T47D (cell line): ENCODE measurements around the gene ACTL6B.
"Not testable (repeated sequence)": the region's sequence is repeated elsewhere in the genome, so short reads cannot be mapped to it uniquely, and the experiment has no call there.

ENCODE experiments used
- DNase-seq, 2 experiments: peaks; one replicate each; pipeline versions ENCODE4 v3.0.0 to v3.0.0-alpha.2; 2011 to 2012; ENCODE audit warnings: low read depth in 1 of 2, low spot score in 1 of 2
- JUND ChIP-seq: IDR thresholded peaks from 2 replicates; pipeline ENCODE4 v1.6.1; 2012; ENCODE audit warnings: low read depth
- in situ Hi-C: cut with HindIII; loops from 2 replicates; pipeline ENCODE4 v1.10.0; 2016; ENCODE audit warnings: low sequenced_read_pairs, low pct_unique_long_range_greater_than_20kb

Gene ACTL6B

DNA sequence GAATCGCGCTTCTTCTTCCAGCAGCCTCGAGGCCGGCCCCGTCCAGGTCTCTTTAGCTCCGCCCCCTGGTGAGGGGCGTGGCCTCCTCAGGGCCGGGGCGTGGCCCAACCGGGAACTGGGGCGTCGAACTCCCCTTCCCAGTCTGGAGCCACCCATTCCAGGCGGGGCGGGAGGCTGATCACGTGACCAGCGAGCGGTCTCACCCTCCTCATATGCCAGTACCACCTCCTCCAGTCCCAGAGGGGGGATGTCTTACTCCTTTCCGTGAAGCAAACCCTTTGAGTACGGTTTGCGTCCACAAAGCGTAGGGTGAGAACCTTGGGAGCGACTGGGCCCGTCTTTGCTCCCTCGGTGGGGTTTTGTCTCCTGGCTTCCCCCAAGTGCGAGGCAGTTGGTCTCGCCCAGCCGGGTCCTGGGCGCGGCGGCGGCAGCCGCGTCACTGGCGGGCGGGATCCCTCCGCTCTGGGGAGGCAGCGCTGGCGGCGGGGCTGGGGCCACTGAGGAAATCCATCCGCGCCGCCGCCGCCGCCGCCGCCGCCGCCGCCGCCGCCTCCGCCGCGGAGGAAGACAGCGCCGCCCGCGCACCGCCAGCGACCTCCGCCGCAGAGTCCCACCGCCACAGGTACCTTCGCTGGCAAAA, 17.2 kb upstream of the ACTL6B start, which contains the start of gene GNB2:
TSS of gene GNB2 (plus strand) at position 439 of the 640 bp plus-strand sequence. CDS start 2,526 bp downstream, outside the sequence.
- TF ChIP-seq JUND = no peak
- peak; percentile 80 to 98 for DNase-seq
- in situ Hi-C loops = no loop called here

DNA sequence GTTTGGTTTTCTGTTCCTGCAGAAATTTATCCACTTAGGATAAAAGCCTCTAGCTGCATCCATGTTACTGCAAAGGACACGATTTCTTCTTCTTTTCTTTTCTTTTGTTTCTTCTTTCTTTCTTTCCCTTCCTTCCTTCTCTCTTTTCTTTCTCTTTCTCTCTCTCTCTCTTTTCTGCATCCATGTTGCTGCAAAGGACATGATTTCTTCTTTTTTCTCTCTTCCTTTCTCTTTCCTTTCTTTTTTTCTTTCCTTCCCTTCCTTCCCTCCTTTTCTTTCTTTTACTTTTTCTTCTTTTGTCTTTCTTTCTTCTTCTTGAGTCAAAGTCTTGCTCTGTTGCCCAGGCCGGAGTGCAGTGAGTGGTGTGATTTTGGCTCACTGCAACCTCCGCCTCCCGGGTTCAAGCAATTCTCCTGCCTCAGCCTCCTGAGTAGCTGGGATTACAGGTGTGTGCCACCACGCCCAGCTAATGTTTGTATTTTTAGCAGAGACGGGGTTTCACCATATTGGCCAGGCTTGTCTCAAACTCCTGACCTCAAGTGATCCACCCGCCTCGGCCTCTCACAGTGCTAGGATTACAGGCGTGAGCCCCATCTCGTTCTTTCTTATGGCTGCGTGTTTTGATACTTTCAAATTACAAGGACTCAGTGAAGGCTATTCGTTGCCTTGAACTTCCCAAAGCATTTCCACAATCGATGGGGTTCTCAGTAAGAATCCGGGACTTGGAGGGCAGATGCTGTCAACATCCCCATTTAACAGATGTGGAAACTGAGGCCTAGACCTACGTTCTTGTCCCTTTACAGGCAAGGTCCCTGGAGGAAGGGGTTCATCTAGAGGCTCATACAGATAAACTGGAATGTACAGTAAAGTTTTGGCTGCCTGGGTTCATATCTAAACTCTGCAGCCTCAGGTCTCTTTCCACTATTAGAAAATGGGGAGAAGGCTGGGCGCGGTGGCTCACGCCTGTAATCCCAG, 15.4 kb upstream of the ACTL6B start:
- in situ Hi-C loops = no loop called here
- TF ChIP-seq JUND = no peak
- DNase-seq = no peak

- in situ Hi-C loops = no loop called here
- no peak for DNase-seq
- no peak for TF ChIP-seq JUND
These were observed 13.8 kb upstream of the ACTL6B start for GRCh38 chr7:100670074-100670473.

- DNase-seq, in situ Hi-C loops: not testable (repeated sequence)
These were observed 12.9 kb upstream of the ACTL6B start for GRCh38 chr7:100669106-100669505.

DNA sequence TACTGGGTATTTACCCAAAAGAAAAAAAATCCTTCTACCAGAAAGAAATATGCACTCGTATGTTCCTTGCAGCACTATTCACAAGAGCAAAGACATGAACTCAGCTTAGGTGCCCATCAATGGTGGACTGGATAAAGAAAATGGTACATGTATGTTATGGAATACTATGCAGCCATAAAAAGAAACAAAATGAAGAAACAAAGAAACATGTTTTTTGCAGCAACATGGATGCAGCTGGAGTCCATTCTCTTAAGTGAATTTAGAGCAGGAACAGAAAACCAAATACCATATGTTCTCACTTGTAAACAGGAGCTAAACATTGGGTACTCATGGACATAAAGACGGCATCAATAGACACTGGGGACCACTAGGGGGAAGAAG, 11.8 kb upstream of the ACTL6B start:
- DNase-seq = no peak
- in situ Hi-C loops = no loop called here
- TF ChIP-seq JUND = no peak

- TF ChIP-seq JUND = no peak
- no peak for DNase-seq
- in situ Hi-C loops = no loop called here
These were observed 11.3 kb upstream of the ACTL6B start for GRCh38 chr7:100667331-100668068.

- in situ Hi-C loops = no loop called here
- DNase-seq = no peak
- TF ChIP-seq JUND = no peak
These were observed 9.0 kb upstream of the ACTL6B start for GRCh38 chr7:100665168-100665726.

GRCh38 chr7:100662194-100662776, 6.0 kb upstream of the ACTL6B start:
- in situ Hi-C loops = not testable (repeated sequence)

GRCh38 chr7:100654908-100655831, 1.1 kb downstream of the ACTL6B start:
- no peak for TF ChIP-seq JUND
- DNase-seq = no peak
- in situ Hi-C loops = no loop called here

More at GRCh38 chr7:100662194-100662776, 6.0 kb upstream of the ACTL6B start:
- not testable (repeated sequence) for DNase-seq

- TF ChIP-seq JUND = no peak
- in situ Hi-C loops = no loop called here
- peak; percentile 38 to 72 for DNase-seq
These were observed 6.3 kb downstream of the ACTL6B start for GRCh38 chr7:100649826-100650565.

GRCh38 chr7:100642534-100642907, 13.7 kb downstream of the ACTL6B start:
- in situ Hi-C loops = no loop called here
- DNase-seq = no peak
- no peak for TF ChIP-seq JUND
